HG02885 (cell line): Measurements from ENCODE around the gene PPM1J.

Experiments used
- ATAC-seq: cut with Tn5 transposase; IDR thresholded peaks from one replicate; pipeline ENCODE4 v1.9.1; 2021; ENCODE audit warnings: mild to moderate bottlenecking; ENCODE audit not compliant: unreplicated experiment, poor library complexity

PPM1J gene

DNA sequence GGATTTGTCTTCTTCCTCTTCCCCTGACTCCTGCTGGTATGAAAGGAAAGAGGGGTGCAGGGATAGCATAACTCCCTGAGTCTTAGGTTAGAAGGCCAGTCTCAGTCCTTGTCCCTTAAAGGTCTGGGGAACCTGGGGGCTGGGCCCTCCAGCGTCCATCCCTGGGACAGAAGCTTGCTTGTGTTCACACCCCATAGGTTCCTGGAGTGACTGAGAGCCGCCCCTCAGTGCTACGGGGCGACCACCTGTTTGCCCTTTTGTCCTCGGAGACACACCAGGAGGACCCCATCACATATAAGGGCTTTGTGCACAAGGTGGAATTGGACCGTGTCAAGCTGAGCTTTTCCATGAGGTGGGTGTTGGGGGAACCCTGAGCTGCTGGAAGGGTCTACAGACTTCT, 21.3 kb downstream of the PPM1J start:
- no peak for ATAC-seq

DNA sequence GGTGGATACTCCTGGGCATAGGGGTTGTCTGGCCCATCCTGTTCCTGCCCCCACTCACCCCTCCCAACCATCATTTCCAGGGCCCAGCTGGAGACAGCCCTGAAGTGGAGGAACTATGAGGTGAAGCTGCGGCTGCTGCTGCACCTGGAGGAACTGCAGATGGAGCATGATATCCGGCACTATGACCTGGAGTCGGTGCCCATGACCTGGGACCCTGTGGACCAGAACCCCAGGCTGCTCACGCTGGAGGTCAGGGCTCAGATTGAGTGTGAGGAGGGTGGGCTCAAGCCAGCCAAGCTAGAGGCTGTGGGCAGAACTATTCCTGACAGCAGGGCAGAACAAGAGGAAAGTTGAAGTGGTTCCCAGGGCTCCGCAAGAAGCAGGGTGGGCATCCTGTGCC, 22.5 kb downstream of the PPM1J start:
- no peak for ATAC-seq

DNA sequence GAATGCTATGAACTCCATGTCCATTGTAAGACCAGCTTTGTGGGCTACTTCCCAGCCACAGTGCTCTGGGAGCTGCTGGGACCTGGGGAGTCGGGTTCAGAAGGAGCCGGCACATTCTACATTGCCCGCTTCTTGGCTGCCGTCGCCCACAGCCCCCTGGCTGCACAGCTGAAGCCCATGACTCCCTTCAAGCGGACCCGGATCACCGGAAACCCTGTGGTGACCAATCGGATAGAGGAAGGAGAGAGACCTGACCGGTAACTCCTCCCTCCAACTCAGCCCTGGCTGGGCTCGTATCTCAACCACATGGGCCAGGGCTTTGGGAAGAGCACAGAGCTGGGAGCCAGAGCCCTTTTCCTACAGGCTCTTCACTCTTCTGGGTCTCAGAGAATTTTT, 25.3 kb downstream of the PPM1J start:
- no peak for ATAC-seq

DNA sequence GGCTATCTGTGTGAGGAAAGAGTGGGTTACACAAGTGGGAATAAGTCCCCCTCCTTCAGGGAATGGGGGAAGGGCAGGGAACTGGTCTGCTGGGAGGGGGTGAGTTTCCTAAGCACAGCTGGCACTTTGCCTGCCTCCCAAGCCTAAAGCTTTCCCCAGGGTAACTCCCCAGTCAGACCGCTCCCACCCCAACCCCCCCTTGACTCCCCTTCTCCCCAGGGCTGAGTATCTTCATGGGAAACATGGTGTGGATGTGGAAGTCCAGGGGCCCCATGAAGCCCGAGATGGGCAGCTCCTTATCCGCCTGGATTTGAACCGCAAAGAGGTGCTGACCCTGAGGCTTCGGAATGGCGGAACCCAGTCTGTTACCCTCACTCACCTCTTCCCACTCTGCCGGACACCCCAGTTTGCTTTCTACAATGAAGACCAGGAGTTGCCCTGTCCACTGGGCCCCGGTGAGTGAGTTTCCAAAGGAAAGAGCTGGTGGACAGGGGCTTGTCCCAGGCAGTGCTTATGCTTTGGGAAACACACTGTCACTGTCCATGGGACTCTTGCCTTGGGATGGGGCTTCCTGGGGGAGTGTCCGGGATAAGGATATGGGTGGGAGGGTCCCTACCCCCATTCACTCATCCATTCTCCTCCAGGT, 25.8 kb downstream of the PPM1J start:
- ATAC-seq = no peak

DNA sequence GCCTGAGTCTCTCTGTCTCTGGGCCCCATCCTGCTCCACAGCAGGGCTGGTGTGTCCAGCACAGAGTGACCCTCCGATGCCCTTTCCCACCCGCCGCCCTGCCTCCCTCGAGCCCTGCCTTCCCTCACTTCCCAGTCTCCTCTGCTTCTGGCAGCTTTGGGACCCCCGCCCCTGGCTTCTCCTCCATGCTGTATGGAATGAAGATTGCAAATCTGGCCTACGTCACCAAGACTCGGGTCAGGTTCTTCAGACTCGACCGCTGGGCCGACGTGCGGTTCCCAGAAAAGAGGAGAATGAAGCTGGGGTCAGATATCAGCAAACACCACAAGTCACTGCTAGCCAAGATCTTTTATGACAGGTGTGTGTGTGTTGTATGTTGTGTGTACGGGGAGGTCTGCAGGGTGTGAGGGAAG, 26.3 kb downstream of the PPM1J start:
- no peak for ATAC-seq

DNA sequence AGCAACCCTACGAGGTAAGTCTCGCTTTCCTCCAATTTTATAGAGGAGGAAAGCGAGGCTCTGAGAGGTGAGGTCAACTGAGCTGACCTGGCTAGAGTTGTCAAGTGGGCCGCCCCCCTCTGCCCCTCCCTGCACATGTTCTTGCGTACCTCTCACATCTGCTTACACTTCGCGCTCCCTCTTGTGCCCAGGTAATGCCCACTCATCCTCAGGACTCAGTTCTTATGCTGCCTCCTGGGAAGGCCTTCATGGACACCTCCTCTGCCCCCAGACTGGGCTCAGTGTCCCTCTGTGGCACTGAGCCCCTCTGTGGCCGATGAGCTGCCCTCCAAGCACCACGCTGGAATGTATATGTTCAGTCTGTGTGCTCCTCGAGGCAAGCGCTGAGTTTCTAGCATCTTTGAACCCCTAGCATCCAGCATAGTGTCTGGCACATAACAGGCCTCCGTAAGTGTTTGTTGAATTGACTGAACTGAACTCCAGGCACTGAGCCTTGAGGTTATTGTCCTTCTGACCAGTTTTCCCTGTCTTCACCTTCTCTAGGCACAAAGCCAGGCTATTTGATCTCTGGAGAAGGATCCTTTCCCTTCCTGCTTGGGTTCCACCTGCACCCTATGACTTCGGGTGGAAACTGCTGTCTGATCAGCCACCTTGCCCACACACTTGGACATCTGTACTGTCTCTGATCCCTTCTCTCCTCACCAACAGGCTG, 27.2 kb downstream of the PPM1J start:
- ATAC-seq = no peak

DNA sequence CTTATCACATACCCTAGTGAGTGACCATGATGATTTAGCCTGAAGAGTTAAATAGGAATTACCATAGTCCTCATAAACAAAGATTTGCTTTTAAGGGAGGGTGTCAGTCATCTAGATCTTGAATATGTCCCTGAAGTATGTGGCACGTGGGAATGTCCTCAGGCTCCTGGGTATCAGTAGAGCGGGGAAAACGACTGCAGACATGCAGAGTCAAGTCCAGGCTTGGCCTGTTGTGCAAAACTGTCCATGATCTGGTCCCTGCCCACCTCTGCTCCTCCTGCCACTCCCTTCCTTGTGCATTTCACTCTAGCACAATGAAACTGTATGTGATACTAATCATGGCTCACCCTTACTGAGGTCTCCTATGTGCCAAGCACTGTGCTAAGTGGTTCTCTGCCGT, 27.8 kb downstream of the PPM1J start:
- no peak for ATAC-seq

DNA sequence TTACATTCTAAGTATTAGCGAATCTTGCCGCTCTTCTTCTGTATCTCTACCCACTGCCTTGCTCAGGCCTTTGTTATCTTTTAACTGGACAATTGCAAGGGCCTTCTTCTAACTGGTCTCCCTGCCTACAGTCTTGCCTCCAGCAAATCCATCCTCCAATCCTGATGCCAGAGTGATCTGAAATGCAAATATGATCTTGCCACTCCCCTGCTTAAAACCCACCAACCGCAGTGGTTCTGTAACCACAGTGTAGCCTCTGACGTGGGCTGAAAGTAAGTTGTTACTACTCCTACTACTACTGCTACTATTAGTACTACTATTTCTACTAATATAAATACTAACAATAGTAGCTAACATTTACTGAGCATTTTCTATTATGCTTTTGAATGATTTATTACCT, 28.3 kb downstream of the PPM1J start:
- no peak for ATAC-seq

DNA sequence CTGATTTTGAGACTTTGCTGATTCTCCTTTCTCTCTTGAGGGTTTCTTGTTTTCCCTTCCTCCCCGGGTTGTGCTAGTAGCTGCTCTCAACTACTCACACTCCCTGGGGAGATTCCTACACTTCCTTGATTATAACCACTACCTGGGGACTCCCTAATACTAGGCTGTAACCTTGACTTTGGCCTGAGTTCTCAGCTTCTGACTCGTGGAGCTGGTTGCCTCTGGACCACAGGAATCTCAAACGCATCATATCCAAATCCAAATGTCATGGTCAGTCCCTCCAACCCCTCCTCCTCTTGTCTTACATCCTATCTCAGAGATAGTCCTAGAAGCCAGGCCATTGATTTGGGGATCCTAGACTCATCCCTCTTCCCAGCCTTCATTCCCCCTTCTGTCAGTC, 28.7 kb downstream of the PPM1J start:
- ATAC-seq = no peak

DNA sequence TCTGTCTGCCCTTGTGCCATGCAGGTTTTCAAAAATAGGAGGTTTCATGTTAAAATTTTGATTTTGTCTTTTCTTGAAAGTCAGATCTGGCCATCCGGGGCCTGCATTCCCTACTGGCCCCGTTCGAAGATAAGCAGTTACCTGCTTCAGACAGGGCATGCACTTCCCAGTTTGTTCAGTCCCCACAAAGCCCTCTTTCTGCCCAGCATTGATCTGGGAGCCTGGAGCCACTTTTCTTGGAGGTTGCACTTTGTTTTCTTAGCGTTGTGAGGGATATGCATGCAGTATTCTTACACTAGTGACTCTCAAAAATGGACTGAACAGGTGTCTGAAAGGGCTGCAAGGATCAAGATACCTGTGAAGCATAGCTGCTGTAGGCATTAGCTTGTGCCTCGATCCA, 29.2 kb downstream of the PPM1J start:
- ATAC-seq = no peak

DNA sequence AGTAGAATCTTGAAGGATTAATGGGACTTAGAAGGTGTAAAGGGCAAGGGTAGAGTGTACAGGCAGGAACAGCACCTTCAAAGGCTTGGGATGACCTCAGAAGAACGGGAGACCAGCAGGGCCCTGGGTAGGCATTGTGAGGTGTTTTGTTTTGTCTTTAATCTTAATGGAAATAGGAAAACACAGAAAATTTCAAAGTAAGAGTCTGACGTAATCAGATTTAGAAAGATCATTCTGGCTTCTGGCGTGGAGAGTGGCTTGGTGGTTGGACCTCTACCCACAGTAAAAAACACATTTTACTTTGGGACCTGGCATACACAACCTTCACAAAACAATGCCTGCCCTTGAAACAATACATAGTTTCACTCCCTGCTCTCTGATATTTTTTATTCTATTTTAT, 36.5 kb downstream of the PPM1J start:
- no peak for ATAC-seq

DNA sequence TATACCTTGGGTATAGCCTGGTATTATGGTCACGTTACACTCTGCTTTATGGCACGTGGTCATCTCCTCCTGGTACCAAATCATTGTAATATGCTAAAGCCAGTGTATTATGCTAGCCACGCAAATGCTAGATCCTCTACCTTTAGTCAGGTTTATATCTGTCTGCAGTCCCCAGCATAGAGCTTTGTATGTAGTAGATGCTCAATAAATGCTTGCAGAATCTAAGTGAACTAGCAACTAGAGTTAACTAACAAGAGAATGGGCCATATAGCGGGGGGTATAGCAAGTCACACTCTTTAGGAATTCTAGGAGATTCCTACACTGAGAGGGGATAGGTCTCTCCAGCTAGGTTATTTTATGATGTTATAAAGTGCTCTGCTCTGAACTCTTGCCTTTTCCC, 37.6 kb downstream of the PPM1J start:
- no peak for ATAC-seq

DNA sequence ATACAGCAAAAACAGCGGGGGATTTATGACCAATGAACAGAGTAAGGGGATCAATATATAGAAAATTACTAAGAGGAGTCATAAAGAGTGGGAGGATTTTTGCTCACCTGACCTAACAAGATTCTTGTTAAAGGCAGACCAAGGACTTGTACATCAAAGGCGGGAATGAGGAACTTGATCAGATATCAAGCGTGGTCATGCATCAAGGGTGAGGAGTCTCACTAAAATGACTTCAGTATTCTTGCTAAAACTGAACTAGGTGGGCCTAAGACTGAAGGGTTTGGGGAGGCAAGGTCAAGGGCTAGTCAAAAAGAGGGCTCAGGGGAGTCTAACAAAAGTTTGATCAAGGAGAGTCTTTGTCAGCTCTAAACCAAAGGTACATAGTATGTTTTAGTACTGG, 38.6 kb downstream of the PPM1J start:
- ATAC-seq = no peak

DNA sequence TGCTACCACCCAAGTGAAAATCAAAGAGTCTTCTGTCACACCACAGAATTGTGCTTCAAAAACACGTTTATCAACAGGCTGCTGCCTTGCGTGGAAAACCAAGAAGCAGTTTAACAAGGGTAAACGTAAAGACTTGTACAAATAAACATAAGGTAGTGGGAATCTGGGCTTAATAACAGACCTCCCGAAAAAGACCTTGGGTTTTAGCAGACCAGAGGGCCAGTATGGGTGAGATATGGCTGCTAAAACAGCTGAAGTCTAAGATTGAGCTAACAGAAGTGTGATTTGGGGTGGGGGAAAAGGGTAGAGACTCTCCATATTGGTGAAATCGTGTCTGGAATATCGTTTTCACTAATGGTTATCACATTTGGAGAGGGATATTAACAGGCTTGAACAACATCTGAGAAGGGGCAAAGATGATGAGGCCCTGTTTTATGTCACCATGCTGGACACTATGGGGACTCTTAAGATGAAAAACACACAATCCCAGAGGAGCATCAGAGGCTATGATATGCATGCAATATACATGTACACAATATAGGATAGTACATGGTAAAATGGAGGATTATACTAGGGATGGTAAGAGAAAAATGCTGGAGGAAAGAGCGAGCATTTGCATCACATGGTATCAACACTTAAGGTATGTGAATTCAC, 39.3 kb downstream of the PPM1J start:
- no peak for ATAC-seq

DNA sequence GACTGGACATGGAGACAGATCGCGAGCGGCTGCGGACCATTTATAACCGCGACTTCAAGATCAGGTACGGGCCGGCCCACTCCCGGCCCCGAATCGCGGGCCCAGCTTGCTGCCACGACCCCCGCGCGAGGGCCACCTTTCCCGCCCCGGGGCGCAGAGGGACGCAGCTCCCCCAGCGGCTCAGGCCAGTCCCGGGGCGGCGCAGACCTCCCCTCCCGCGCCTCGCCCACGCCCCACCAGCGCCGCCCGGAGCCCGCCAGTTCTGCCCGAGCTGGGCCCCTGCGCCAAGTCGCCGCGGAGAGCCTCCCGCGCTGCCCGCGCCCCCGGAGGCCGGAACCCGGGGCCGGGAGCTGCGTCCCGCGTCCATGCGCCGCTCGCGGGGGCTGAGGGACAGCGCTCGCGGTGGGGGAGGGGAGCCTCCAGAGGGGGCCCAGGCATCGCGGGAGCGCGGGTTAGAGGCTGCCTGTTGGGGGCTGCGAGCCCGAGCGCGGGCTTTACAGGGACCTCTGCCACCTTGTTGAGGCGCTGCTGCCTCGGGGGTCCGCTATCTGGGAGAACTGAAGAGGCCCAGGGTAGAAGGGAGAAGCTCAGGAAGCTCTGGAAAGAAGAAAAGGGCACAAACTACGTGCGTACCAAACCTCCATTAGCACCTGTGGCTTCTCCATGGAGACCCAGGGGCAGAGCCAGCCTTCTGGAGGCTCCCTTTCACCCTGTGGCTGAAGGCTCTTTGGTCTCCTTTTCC, 40.0 kb downstream of the PPM1J start:
- ATAC-seq = peak; percentile 55

DNA sequence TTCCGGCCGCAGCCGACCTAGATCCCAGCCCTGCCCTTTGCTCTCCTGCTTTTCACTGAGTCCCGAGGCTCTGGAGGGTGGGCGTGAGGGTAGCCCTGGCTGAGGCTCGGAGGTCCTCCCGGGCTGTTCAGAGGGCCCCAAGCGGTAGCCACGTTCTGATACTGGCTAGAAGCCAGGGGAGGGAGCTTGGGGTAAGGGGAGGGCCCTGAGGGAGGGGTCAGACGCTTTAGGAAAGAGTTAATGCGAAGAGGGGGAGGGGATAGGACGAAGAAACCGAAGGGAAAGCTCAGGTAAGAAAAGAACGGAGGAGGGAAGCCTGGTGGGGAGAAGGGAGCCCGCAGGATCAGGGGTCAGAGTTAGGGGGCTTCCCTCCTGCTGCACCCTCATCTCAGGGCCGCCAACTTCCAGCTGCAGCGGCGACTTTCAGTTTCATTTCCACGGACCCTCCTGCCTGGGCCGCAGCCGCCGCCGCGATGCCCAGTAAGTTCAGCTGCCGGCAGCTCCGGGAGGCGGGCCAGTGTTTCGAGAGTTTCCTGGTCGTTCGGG, 40.6 kb downstream of the PPM1J start, which contains the start of gene MOV10:
MOV10 (plus strand) TSS at position 220 of the 546 bp plus-strand sequence; CDS start at position 474, 254 bp downstream.
- peak; percentile 68 for ATAC-seq

DNA sequence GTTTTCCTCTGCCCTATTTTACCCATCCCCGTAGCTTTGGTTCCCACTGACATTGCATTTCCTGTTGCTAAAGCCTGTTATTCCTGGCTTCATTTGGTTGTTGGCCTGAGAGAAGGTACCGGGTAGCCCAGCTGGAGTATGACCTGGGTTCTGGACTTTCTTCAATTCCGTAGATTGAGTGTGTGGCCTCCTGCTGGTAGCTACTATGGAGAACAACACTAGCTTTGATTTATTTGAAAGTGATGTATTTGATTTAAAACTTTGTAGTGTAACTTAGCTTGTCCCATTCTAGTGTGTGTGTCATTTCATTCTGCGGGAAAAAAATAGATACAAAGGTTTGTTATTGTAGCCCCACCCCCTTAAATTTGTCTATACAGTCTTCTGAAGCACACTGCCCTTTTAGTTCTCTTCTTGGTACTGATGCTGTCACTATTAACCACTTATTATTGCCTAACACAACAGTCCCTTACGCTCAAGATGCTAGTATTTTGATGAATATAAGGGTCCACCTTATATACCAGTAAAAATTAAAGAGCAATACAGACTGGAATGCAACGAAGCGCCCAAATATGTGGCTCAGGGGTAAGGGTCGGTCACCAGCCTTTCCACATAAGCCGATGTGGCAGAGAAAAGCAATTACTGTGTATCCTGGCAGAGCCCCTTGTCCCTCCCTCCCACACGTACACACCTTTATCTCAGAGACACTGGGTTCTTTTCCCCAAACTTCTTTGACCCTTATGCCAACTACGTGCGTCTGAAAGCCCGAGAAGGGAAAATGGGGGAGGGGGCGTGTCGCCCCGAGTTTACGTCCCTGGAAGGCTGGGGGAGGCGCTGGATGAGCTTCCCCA, 41.3 kb downstream of the PPM1J start:
- peak; percentile 7 for ATAC-seq

DNA sequence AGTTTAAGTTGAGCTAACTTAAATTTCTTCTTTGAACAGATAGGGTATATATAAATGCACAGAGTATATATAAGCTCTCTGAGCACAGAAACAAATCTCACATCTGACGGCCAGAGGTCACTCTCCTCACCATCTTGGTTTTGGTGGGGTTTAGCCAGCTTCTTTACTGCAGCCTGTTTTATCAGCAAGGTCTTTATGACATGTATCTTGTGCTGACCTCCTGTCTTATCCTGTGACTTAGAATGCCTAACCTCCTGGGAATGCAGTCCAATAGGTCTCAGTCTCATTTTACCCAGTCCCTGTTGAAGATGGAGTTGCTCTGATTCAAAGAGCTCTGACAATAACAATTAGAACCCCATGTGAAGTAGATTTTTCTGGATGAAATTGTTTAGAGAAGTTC, 42.3 kb downstream of the PPM1J start:
- no peak for ATAC-seq

DNA sequence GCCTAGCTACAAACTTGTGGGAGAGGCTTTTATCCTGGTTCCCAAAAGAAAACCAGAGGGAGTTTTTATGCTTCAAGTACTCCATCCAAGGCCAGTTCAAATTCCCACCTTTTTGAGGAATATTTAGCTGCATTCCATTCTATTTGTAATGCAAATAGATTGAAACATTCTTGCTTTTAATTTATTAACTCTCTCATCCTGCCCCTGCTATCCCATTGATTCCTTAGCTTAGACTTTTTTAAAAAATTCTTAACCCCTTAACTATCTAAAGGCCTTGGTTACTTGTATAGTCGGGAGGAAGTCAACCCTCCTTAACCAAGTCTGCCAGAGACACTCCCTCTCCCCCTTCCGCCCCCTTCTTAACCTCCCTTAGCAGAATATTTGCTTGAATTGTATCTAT, 43.1 kb downstream of the PPM1J start:
- ATAC-seq = no peak

DNA sequence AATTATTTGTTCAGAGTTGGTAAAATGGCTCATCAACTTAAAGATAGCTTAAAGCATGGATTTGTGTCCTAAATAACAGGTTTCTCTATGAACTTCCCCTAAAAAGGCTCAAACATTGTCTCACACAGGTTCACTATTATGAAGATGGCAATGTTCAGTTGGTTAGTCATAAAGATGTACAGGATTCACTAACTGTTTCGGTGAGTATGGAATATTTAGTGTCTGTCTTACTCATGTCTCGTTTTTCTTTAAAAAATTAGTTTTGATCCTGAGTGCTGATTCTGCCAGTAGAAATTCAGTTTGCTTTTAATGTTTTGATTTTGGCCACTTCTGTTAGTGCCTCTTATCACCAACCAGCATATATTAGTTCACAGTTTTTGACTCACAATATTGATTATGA, 48.2 kb downstream of the PPM1J start:
- no peak for ATAC-seq
